Neural progenitor cell (in vitro differentiated cells): Measurements from ENCODE around the gene PLXNA4. TPM values are rescaled to one million over a fixed set of nuclear protein-coding genes. Genes with fewer than 3 reads are reported as not detected.

Experiments
- DNase-seq: peaks from one replicate; pipeline ENCODE4 v3.0.0-alpha.2; 2016; ENCODE audit warnings: low spot score
- H2AFZ ChIP-seq: fragments of 200-600 bp; sonication (generic); replicated peaks from 2 replicates; pipeline ENCODE4 v1.6.1; 2016; ENCODE audit warnings: antibody characterized with exemption
- H3F3A ChIP-seq: fragments of 200-600 bp; sonication (generic); 2 replicates; pipeline ENCODE4 v1.6.1; 2016; ENCODE audit warnings: antibody characterized with exemption, low read depth
- H3K27ac ChIP-seq: fragments of 200-600 bp; sonication (generic); 2 replicates; pipeline ENCODE4 v1.5.1; 2016; ENCODE audit warnings: mild to moderate bottlenecking
- H3K27me3 ChIP-seq: fragments of 200-600 bp; sonication (generic); 2 replicates; pipeline ENCODE4 v1.6.1; 2016; ENCODE audit warnings: mild to moderate bottlenecking, moderate library complexity
- H3K36me3 ChIP-seq: fragments of 200-600 bp; sonication (generic); 2 replicates; pipeline ENCODE4 v1.5.1; 2016
- H3K4me1 ChIP-seq: fragments of 200-600 bp; sonication (generic); 2 replicates; pipeline ENCODE4 v1.6.1; 2016; ENCODE audit warnings: mixed run types
- H3K4me2 ChIP-seq: fragments of 200-600 bp; sonication (generic); 2 replicates; pipeline ENCODE4 v1.6.1; 2016
- H3K4me3 ChIP-seq: fragments of 200-600 bp; sonication (generic); 2 replicates; pipeline ENCODE4 v1.5.1; 2016
- H3K79me2 ChIP-seq: fragments of 200-600 bp; sonication (generic); 2 replicates; pipeline ENCODE4 v1.6.1; 2016; ENCODE audit warnings: low read depth
- H3K9ac ChIP-seq: fragments of 200-600 bp; sonication (generic); 2 replicates; pipeline ENCODE4 v1.6.1; 2016
- H3K9me3 ChIP-seq: fragments of 200-600 bp; sonication (generic); 2 replicates; pipeline ENCODE4 v1.5.1; 2016; ENCODE audit warnings: low read depth
- H4K20me1 ChIP-seq: fragments of 200-600 bp; sonication (generic); 2 replicates; pipeline ENCODE4 v1.6.1; 2016; ENCODE audit warnings: low read depth
- H3K27ac Mint-ChIP-seq: 3 replicates; pipeline ENCODE4 v1.8.0; 2021; ENCODE audit warnings: mixed read lengths
- H3K27me3 Mint-ChIP-seq: 2 replicates; pipeline ENCODE4 v1.8.0; 2022; ENCODE audit warnings: low read depth, mild to moderate bottlenecking, inconsistent platforms, moderate library complexity, mixed read lengths; ENCODE audit not compliant: insufficient read depth
- H3K36me3 Mint-ChIP-seq: 3 replicates; pipeline ENCODE4 v1.8.0; 2021; ENCODE audit warnings: mixed read lengths
- H3K4me1 Mint-ChIP-seq: 3 replicates; pipeline ENCODE4 v1.8.0; 2021; ENCODE audit warnings: mixed read lengths
- H3K4me3 Mint-ChIP-seq: 3 replicates; pipeline ENCODE4 v1.8.0; 2021; ENCODE audit warnings: mild to moderate bottlenecking, moderate library complexity, mixed read lengths
- H3K9me3 Mint-ChIP-seq: 3 replicates; pipeline ENCODE4 v1.8.0; 2020; ENCODE audit warnings: mixed read lengths
- CTCF ChIP-seq: fragments of 200-600 bp; sonication (generic); IDR thresholded peaks from 2 replicates; pipeline ENCODE4 v1.5.1; 2017; ENCODE audit warnings: antibody characterized with exemption, mild to moderate bottlenecking
- EZH2 ChIP-seq: fragments of 200-600 bp; sonication (generic); IDR thresholded peaks from 2 replicates; pipeline ENCODE4 v1.6.1; 2017; ENCODE audit warnings: antibody characterized with exemption, mild to moderate bottlenecking, moderate library complexity
- EZH2phosphoT487 ChIP-seq: fragments of 200-600 bp; sonication (generic); IDR thresholded peaks from 2 replicates; pipeline ENCODE4 v1.6.1; 2017; ENCODE audit warnings: antibody characterized with exemption
- total RNA-seq: library from RNA; depleted of rRNA; stranded (reverse); fragments of >200 nt; gene quantifications from 2 replicates; pipeline ENCODE4 v1.2.3, GENCODE V29; 2015; ENCODE audit warnings: low replicate concordance

Gene PLXNA4
- total RNA-seq, 1 donor from 2014 or later, result 0.49 TPM

DNA sequence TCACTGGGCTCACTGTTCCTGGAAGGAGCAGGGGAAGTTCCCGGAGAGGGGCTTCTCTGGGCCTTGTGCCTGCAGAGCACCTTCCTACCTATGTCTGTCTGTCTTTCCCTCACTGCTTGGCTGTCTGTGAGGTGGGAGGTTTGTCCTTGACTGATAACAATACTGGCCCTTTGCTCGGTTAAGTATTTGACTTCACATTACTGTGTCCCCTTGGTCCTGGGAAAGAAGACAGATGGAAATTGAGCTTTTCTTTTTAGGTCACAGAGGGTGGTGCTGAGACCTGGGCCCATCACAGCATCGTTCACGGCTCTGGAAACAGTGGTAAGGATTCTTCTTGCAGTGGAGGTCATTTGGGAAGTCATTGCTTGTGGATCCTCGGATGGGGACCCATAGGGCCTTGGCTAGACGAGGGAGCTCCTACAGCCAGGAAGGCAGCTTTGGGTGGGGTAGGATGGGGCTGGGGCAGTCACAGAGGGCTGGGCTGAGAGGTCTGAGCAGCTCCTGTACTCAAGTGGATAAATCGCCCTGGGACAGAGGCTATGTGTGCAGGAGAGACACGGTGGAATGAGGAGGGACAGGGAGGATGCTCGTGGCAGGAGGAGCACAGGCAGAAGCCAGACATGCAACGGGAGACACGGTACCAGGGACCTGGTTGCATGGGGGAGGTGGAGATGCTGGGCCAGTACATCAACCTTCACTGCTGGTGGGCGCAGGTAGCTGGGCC lies 450.2 kb downstream of the PLXNA4 start:
- H4K20me1 ChIP-seq, result no peaks in the 10 kb centered on the region
- Mint-ChIP-seq H3K9me3 (peaks cover 3% of the 10 kb centered on the region), H3K27ac (no peak overlapping the region), H3K4me1 (peaks cover 14% of the 10 kb centered on the region), H3K27me3 (peaks cover 3% of the 10 kb centered on the region), H3K36me3 (no peaks in the 10 kb centered on the region), H3K4me3 (no peak overlapping the region)
- no peaks in the 10 kb centered on the region for H3K9me3 ChIP-seq
- H3K4me3 ChIP-seq, result no peak overlapping the region
- no peaks in the 10 kb centered on the region for H3F3A ChIP-seq
- no peak for TF ChIP-seq CTCF
- TF ChIP-seq EZH2phosphoT487, result no peak
- no peak for TF ChIP-seq EZH2
- peaks cover 3% of the 10 kb centered on the region for H3K4me1 ChIP-seq
- H3K79me2 ChIP-seq, result no peaks in the 10 kb centered on the region
- no peak overlapping the region for H3K9ac ChIP-seq
- no peak overlapping the region for H2AFZ ChIP-seq
- H3K4me2 ChIP-seq, result no peak overlapping the region
- no peaks in the 10 kb centered on the region for H3K27me3 ChIP-seq
- H3K36me3 ChIP-seq, result no peaks in the 10 kb centered on the region
- no peak for DNase-seq
- H3K27ac ChIP-seq, result no peak overlapping the region

GRCh38 chr7:132125096-132125495 lies 451.2 kb downstream of the PLXNA4 start:
- peaks cover 3% of the 10 kb centered on the region for H3K4me1 ChIP-seq
- H3K9me3 Mint-ChIP-seq, result peaks cover 3% of the 10 kb centered on the region
- no peak overlapping the region for H3K4me3 ChIP-seq
- no peak overlapping the region for H3K27ac ChIP-seq
- no peaks in the 10 kb centered on the region for H3F3A ChIP-seq
- no peaks in the 10 kb centered on the region for H3K36me3 ChIP-seq
- no peaks in the 10 kb centered on the region for H3K36me3 Mint-ChIP-seq
- no peak overlapping the region for H3K4me3 Mint-ChIP-seq
- TF ChIP-seq EZH2 (no peak), CTCF (no peak), EZH2phosphoT487 (no peak)
- no peak overlapping the region for H3K27ac Mint-ChIP-seq
- no peaks in the 10 kb centered on the region for H4K20me1 ChIP-seq
- H3K79me2 ChIP-seq, result no peaks in the 10 kb centered on the region
- H3K4me2 ChIP-seq, result no peak overlapping the region
- no peak overlapping the region for H2AFZ ChIP-seq
- H3K9ac ChIP-seq, result no peak overlapping the region
- peaks cover 11% of the 10 kb centered on the region for H3K4me1 Mint-ChIP-seq
- no peaks in the 10 kb centered on the region for H3K27me3 ChIP-seq
- no peaks in the 10 kb centered on the region for H3K27me3 Mint-ChIP-seq
- no peaks in the 10 kb centered on the region for H3K9me3 ChIP-seq
- no peak for DNase-seq

GRCh38 chr7:132124575-132124974 lies 451.7 kb downstream of the PLXNA4 start:
- H3K36me3 Mint-ChIP-seq, result no peaks in the 10 kb centered on the region
- Histone ChIP-seq H4K20me1 (no peaks in the 10 kb centered on the region), H3F3A (no peaks in the 10 kb centered on the region), H3K36me3 (no peaks in the 10 kb centered on the region), H3K9me3 (no peaks in the 10 kb centered on the region), H3K4me2 (no peak overlapping the region), H2AFZ (no peak overlapping the region), H3K27ac (no peak overlapping the region), H3K27me3 (no peaks in the 10 kb centered on the region), H3K79me2 (no peaks in the 10 kb centered on the region), H3K4me3 (no peak overlapping the region), H3K4me1 (peaks cover 3% of the 10 kb centered on the region), H3K9ac (no peak overlapping the region)
- H3K27ac Mint-ChIP-seq, result no peak overlapping the region
- no peak for DNase-seq
- TF ChIP-seq EZH2 (no peak), EZH2phosphoT487 (no peak), CTCF (no peak)
- H3K9me3 Mint-ChIP-seq, result peaks cover 3% of the 10 kb centered on the region
- no peaks in the 10 kb centered on the region for H3K27me3 Mint-ChIP-seq
- peaks cover 11% of the 10 kb centered on the region for H3K4me1 Mint-ChIP-seq
- no peak overlapping the region for H3K4me3 Mint-ChIP-seq
